Stimulated activated CD4-positive, alpha-beta T cell treated with anti-CD3 and anti-CD28 coated beads, Interleukin-1b, Interleukin-23, amount 100 ng/mL, for 48 hours (primary cell): ENCODE measurements around the gene PPIL4.
A peak's percentile ranks its signal among the peaks of the same experiment; 100 is the strongest.
"Not testable (repeated sequence)": the region's sequence is repeated elsewhere in the genome, so short reads cannot be mapped to it uniquely, and the experiment has no call there.

ENCODE experiments used
- DNase-seq: peaks from one replicate; pipeline ENCODE4 v3.0.0-alpha.2; 2020

The PPIL4 gene

DNA sequence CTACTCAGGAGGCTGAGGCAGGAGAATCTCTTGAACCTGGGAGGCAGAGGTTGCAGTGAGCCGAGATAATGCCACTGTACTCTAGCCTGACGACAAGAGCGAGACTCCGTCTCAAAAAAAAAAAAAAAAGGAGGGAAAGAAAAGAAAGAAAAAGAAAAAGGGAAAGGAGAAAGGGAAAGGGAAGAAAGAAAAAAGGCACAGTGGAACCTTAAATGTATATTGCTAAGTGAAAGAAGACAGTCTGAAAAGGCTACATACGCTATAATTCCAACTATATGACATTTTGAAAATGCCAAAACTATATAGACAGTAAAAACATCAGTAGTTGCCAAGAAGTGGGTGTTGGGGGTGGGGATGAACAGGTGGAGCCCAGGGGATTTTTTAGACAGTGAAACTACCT lies 16.2 kb downstream of the PPIL4 start:
- no peak for DNase-seq

DNA sequence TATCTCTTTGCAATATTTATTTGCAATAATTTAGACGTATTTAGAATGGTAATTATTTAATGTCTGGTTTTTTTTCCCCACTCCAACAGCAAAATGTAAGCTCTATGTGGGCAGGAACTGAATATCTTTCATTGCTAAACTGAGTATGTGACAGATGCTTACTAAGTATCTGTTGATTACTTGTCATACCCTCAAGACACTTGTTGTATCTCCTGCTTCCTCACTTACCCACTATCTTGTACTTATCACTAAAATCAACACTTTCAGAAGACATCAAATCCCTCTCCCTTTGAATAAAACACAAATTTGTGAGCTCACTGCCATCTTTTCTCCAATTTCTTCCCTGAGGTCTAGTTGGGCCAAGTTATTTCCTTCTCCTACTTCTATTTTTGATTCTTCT lies 30.3 kb downstream of the PPIL4 start:
- DNase-seq: no peak

DNA sequence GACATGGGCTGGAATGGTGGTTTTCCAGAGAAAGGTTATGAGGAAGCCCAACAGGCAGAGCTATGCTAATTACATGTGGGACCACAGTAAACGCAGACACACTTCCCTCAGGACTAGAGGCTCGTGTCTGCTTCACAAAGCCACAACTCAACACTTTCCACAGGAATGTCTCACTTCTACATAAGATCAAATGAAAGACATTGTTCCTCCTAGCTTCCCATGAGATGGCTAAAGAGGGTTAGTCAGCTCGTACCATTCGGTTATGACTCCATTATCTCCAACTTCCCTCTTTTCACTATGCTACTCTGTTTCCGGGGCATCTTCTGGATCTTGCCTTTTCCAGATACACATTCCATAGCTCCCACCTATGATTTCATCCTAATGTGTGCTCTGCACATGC lies 31.9 kb downstream of the PPIL4 start:
- no peak for DNase-seq

DNA sequence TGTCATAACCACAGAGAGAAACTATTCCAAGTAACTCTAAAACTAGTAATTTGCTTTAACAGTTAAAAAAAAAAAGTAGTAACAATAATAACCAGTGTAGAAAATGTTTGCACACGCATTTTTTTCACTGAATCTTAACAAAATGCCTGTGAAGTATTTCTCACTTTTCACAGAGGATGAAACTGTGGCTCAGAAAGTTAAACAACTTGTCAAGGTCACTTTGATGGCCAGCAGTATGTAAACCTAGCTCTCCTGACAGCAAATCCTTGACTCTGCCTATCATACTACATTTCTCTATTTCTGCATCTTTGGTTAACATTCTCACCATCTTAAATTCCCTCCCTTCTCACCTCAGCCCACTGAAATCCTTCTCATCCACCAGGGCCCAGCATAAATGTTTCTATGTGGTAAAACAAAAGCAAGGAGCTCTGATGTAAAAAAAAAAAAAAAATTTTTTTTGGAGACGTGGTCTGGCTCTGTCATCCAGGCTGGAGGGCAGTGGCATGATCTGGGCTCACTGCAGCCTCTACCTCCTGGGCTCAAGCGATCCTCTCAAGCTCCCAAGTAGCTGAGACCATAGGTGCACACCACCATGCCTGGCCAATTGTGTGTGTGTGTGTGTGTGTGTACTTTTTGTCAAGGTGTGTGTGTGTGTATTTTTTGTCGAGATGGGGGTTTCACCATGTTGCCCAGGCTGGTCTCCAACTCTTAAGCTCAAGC lies 34.9 kb downstream of the PPIL4 start:
- DNase-seq: no peak

DNA sequence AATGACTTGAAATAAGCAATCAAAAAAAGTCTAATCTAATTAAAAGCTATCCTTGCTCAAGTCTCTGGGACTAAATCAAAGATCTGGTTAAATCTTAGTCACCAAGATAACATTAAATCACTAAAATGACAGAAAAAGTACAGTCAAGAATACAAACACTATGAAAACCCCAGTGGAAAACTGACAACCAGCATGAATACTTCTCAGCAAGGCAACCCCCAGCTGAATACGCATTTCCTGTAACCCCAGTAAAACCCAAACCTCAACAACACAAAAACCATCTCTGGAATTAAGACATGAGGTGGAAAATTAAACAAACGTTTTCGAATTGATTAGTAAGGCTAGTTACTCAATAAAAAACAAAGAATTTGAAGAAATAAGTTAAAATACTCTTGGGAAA lies 37.4 kb downstream of the PPIL4 start:
- DNase-seq: peak; percentile 52

DNA sequence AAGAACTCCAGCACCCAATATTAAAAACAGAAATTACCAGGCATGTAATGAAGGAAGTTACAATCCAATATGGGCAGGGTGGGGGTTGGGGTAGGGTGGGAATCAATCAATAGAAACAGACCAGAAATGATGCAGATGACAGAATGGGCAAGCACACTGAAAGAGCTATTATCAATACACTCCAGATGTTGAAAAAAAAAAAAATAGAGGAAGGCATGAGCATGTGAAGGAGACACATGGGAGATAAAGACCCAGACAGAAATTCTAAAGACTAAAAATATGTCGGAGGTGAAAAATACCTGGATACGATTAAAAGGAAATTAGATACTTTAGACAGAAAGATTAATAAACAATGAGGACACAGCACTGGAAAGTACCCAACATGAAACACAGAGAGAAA lies 42.0 kb downstream of the PPIL4 start:
- no peak for DNase-seq

DNA sequence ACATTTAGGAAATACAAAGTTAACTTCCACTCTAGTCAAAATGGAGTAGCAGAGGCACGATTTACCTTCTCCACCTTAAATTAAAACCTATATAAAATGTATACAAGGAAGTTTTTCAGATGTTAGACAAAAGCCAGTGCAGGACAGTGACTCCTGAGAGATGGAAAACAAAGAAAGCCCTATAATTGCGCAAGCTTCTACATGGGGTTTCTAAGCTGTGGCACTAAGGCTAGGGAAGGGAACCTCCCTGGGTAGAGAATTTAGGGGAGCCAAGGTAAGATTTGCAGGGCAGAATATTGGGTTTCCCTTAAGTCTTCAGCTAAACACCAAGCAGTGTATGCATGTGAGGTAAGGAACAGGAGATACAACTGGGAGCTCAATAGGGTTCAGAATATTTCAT lies 42.6 kb downstream of the PPIL4 start:
- no peak for DNase-seq

DNA sequence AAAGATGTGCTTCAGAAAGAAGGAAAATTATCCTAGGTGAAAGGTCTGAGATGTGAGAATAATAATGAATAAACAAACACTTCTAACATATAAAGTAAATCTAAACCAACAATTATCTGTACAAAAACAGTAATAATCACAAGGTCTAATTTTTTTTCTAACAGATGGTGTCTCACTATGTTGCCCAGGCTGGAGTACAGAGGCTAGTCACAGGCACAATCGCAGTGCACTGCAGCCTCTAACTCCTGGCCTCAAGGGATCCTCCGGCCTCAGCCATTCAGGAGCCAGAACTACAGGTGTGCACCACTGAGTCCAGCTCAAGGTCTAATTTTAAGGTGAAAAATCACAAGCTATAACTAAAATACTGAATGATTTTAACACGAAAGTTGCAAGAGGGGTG lies 44.1 kb downstream of the PPIL4 start:
- DNase-seq: no peak

DNA sequence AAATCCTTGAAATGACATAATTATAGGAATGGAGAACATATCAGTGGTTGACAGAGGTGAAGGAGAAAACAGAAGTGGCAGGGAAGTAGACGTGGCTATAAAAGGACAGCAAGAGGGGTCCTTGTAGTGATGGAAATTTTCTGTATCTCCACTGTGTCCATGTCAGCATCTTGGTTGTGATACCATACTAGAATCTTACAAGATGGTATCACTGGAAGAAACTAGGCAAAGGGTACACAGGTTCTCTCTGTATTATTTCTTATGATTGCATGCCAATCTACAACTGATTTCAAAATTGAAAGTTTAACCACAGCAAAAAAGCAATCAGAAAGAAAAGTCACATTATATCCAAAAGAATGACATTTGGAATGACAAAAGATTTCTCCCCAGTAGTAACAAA lies 44.6 kb downstream of the PPIL4 start:
- no peak for DNase-seq

DNA sequence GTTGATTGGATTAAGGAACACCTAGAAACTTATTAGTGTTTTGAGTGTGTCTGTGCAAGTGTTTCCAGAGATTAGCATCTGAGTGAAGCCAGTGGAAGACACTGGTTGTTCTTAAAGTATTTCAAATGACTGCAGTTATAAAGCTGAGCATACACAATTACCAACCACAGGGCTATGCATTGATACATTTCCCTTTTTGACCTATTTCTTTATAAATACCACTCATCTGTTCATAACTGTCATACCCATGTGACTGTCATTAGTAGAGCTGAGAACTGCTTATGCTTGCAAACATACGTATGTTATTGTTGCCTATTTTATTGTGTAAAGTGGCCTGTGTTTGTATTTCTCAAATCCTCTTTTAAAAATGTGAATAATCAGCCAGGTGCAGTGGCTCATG lies 45.7 kb downstream of the PPIL4 start:
- DNase-seq: no peak

DNA sequence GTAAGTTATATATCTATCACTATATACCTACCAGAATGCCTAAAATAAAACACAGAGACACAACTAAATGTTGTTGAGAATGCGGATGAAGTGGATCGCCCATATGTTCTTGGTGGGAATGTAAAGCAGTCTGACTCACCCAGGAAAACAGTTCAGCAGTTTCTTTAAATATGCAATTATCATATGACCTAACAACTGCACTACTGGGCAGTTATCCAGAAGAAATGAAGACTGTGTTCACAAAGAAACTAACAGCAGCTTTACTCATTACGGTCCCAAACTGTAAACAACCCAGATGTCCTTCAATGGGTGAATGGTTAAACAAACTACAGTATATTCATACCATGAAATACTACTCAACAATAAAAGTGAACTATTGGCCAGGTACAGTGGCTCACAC lies 46.8 kb downstream of the PPIL4 start:
- DNase-seq: no peak

DNA sequence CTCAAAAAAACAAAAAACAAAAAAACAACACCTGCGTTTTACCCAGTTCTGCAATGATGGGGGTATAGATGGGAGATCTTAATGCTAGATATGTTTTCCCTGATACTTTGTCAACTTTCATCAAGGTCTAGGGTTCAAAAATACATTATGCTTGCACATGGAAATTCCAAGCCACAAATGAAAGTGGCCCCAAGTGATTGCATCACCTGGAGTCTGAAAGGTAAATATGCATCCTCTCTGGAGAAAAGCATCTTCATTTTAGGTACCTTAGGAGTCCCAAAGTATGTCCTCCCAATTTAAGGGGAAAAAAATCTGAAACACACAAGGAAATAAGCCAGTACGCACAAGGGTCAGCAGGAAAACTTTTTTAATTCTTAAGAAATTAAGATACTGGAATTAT lies 48.5 kb downstream of the PPIL4 start:
- DNase-seq: no peak

DNA sequence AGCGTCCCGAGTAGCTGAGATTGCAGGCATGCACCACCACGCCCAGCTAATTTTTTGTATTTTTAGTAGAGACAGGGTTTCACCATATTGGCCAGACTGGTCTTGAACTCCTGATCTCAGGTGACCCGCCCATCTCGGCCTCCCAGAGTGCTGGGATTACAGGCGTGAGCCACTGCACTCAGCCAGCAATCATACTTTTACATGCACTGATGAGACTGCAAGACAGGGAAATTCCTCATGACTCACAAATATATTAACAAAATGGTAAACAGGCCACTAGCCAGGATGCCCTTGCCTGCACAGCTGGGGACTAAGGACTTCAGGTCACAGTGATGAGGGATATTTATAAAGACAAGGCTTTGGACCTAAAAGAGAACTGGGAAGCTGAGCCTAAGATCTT lies 49.2 kb downstream of the PPIL4 start:
- DNase-seq: not testable (repeated sequence)

DNA sequence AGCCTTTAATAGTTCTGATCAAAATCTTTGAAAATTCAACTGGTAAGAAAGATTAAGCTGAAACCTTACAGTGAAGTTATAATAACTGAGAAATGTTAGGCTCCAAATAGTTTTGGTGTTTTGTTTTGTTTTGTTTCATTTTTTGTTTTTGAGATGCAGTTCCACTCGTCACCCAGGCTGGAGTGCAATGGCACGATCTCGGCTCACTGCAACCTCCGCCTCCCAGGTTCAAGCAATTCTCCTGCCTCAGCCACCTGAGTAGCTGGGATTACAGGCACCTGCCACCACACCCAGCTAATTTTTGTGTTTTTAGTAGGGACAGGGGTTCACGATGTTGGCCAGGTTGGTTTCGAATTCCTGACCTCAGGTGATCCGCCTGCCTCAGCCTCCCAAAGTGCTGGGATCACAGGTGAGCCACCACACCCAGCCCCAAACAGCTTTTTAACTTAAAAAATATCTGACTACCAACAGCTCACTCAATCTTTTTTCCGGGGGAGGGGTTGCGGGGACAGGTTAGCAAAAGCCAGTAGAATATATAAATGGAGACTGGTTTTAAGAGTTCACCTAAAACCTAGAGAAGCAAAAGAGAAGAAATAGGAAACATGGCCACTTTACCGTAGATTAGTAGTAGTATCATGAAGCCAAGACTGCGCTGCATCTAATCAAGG lies 50.4 kb downstream of the PPIL4 start:
- not testable (repeated sequence) for DNase-seq

DNA sequence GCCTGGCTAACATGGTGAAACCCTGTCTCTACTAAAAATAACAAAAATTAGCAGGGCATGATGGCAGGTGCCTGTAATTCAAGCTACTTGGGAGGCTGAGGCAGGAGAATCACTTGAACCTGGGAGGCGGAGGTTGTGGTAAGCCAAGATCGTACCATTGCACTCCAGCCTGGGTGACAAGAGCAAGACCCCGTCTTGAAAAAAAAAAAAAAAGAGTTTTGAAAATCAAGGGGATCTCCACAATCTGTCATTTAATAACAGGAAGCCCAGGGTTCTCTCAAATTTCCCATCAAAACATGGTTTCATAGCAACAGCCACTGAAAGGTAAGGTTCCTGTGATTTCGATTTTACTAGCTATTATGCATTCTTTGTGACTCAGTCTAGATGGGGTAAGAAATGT lies 51.0 kb downstream of the PPIL4 start:
- DNase-seq: peak; percentile 59

DNA sequence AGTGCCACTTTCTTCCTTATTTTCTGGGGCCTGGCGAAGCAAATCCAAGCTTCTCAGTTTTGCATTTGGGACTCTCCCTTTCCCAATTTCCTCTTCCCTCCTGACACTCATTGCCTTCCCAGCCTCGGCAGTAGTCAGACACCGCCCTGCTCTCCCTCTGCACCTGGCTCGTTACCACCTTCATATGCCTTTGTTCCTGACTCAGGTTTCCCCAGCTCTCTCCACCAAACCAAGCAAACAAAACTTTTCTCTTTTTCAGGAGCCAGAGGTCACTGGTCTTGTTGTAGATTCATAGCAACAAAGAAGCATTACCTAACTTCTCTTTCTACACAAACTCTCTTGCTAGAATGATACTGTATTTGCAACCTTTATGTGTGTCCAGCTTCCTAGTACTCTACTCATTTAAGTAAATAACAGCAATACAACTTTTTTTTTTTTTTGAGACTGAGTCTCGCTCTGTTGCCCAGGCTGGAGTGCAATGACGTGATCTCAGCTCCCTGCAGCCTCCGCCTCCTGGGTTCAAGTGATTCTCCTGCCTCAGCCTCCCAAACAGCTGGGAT lies 52.0 kb downstream of the PPIL4 start:
- no peak for DNase-seq

DNA sequence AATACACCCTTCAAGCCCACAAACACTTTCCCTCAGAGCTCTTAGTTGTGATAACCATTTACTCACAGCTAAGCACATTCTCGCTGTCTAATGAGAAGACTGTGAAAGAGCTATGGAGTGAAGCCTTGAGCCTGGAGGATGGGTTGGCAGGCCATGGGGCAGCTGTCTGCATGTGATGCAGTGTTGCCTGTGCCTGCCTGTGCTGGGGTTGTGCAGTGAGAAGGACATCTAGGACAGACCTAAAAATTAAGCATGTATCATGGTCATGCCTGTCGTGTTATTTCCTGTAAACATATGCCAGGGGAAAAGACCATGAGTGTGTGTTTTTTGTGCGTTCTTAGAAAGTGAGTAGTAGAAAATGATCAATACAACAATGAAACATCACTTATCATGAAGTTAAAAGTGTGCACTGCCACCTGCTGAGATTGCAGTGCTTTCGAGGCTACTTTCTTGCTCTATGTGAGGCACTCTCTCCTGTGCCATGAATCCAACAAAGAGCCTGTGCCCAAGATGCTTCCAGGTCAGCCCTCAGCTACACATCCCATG lies 53.0 kb downstream of the PPIL4 start:
- no peak for DNase-seq

DNA sequence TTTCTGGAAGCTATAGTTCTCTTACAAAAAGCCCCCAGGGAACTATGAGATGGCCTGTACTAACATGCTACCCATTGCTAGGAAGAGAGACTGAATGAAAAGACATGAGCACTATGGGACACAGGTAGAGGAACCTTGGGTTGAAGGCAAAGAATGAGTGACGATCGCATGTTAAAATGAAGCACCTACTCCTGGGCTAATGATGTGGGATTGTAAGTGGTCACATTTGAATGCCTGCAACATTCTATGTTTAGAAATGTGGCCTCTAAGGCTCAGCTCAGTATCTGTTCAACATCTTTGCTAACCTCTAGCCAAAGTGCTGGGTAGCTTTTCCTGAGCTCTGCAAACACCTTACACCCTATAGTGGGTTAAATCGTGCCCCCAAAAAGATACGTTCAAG lies 55.9 kb downstream of the PPIL4 start:
- DNase-seq: no peak

DNA sequence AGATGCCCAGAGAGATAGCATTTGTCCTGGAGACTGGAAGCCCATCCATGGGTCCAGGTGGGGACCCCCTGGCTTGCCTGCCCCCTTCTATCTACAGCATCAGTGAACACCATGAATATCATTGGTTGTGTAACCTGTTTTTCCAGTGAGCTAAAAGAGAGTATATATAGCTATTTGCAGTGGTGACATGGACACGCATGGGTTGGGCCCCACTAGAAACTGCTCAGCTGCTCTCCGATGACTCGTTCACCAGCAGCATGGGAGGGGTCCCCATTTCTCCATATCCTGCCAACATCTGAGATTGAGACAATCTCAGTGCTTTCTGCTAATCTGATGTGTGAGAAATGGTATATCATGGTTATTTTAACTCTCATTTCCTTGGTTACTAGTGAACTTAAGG lies 57.0 kb downstream of the PPIL4 start:
- peak; percentile 43 for DNase-seq

DNA sequence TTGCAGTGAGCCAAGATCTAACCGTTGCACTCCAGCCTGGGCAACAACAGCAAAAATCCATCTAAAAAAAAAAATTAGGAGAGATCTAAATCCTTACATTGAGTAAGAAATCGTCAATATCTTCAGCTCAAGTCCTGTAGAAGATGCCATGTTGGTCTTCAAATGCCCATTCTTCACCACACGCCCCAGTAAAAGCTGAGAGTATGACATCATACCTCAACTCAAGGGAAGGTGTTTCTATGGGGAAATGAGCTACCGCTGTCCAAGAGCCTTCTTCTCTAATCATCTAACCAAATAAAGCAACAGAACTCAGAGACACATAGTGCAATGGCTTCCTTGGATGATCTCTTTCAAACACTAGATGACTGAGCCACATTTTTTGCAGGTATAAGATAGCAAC lies 58.5 kb downstream of the PPIL4 start:
- no peak for DNase-seq

DNA sequence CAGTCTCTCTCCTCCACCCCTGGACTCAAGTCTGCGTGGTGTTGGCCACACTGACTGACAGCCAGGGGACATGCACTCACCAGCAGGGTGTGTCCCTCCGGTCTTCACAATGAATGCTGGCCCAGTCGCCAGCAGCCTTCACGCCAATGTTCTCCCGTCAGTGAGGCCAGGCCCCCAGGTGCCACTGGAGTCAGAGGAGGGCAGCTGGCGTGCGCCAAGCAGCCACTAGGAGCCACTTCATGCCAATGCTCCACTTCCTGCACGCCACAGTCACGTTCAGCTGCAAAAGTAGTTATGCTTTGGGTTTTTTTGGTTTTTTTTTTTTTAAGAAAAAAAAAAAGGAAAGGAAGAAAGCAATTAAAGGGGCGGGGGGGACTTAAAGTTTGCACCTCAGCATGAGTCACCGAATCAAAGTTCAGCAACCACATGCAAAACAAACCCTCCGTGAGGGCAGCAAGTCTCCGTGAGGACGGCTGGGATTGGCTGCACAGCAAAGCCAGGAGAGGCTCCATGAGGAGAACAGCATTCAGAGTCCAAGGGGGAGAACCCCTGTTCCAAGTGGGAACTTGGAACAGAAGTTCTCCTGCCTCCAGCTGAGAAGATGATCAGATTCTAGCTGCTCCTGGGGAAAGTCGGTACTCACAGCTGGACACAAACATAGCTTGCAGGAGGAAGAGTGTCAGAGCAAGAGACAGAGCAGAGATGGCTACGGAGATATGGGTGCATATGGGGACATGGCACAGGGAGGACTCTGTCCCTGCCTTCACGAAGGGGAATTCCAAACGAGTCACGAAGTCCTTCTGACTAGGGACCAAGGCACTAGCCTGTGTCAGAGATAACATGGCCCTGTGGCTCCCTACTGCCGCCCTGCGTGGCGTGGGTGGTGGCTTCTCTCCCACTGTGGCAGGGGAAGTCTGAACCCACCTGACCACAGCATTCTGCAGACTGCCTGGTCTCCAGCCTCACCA lies 60.8 kb downstream of the PPIL4 start, which contains the start of gene ZC3H12D:
TSS of gene ZC3H12D (minus strand) at position 282 of the 968 bp plus-strand sequence. CDS start 10,471 bp downstream, outside the sequence.
- DNase-seq: peak; percentile 84

DNA sequence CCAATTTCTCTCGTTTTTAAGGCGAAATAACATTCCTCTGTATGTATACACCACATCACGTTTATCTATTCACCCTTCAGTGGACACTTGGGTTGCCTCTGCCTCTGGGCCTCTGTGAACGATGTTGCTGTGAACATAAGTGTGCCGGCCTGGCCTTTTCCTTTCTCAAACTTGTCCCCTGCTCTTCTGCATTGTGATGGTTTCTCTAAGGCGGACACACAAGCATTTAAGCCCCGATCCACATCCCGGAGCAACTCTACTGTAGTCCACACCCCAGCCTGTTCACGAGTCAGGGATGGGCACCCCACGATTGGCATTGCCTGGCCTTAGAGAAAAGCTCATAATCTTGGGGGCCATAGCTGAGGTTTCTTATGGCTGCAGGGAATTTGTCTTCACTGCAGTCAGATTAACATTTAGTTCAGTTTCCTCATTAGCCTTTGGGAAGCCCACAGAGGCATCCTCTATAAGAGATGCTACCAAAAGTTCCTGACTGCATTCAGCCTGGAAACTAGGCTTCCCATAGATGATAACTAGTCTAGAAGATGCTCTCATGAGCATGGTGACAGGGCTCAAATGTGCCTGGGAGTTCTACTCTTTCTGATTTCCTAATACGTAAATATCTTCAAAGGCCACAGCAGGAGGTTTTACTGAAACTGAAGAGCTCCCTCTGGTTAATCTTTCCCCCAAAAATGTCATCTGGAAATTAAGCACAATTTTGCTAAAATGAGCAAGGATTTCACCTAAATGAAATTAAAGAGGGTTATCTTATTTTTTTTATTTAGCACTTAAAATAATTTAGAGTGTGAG lies 61.8 kb downstream of the PPIL4 start:
- no peak for DNase-seq
